CD14-positive monocyte (primary cell): ENCODE results near the gene KNDC1. TPM values are rescaled to one million over a fixed set of nuclear protein-coding genes. Genes with fewer than 3 reads are reported as not detected.

Experiments
- DNase-seq, 3 donors: peaks; one replicate each; pipeline ENCODE4 v3.0.0-alpha.2; 2011 to 2022
- H2AFZ ChIP-seq: 2 replicates; pipeline ENCODE4 v1.6.0; 2012; ENCODE audit warnings: mild to moderate bottlenecking, low read depth, low read length, inconsistent platforms; ENCODE audit not compliant: insufficient read depth, poor library complexity, severe bottlenecking
- H3K27ac ChIP-seq, 2 donors: 1 replicate in 1 of 2; 2 replicates in 1 of 2; pipeline ENCODE4 v1.5.1; 2012 to 2013; ENCODE audit warnings: low read length in 2 of 2, control low read depth in 1 of 2, inconsistent platforms in 1 of 2, low read depth in 1 of 2, mild to moderate bottlenecking in 1 of 2
- H3K27me3 ChIP-seq, 2 donors: one replicate each; pipeline versions ENCODE4 v1.6.0 to v1.6.1; 2011 to 2013; ENCODE audit warnings: low read length in 2 of 2; ENCODE audit not compliant: control insufficient read depth in 2 of 2, insufficient read depth in 2 of 2
- H3K36me3 ChIP-seq, 2 donors: replicated peaks in 1 of 2; 1 replicate in 1 of 2; 2 replicates in 1 of 2; pipeline versions ENCODE4 v1.5.1 to v1.6.1; 2012 to 2013; ENCODE audit warnings: low read length in 2 of 2, control low read depth in 1 of 2, inconsistent platforms in 1 of 2, mild to moderate bottlenecking in 1 of 2; ENCODE audit not compliant: insufficient read depth in 2 of 2, control insufficient read depth in 1 of 2
- H3K4me1 ChIP-seq, 2 donors: 1 replicate in 1 of 2; 2 replicates in 1 of 2; pipeline versions ENCODE4 v1.5.1 to v1.6.1; 2012 to 2013; ENCODE audit warnings: low read length in 2 of 2, control low read depth in 1 of 2, inconsistent platforms in 1 of 2, mild to moderate bottlenecking in 1 of 2, moderate library complexity in 1 of 2; ENCODE audit not compliant: insufficient read depth in 2 of 2, control insufficient read depth in 1 of 2
- H3K4me2 ChIP-seq: replicated peaks from 2 replicates; pipeline ENCODE3; 2012; ENCODE audit warnings: low read length, moderate library complexity, mild to moderate bottlenecking; ENCODE audit not compliant: poor library complexity, severe bottlenecking; ENCODE audit errors: extremely low read depth
- H3K4me3 ChIP-seq, 3 experiments: fragments of 200-600 bp in 1 of 3; sonication (generic) in 1 of 3; replicated peaks in 1 of 3; 1 replicate in 2 of 3; 2 replicates in 1 of 3; pipeline ENCODE4 v1.5.1; 2011 to 2013; ENCODE audit warnings: low read length in 3 of 3, mild to moderate bottlenecking in 3 of 3, control low read depth in 2 of 3, low read depth in 2 of 3, inconsistent platforms in 1 of 3, moderate library complexity in 1 of 3
- H3K79me2 ChIP-seq: 2 replicates; pipeline ENCODE4 v1.6.0; 2012; ENCODE audit warnings: mild to moderate bottlenecking, control low read depth, inconsistent platforms, low read length, moderate library complexity; ENCODE audit not compliant: insufficient read depth
- H3K9ac ChIP-seq: 2 replicates; pipeline ENCODE4 v1.6.0; 2017; ENCODE audit warnings: low read length, mild to moderate bottlenecking; ENCODE audit not compliant: insufficient read depth, poor library complexity, severe bottlenecking
- H3K9me3 ChIP-seq, 2 donors: replicated peaks in 1 of 2; 1 replicate in 1 of 2; 2 replicates in 1 of 2; pipeline versions ENCODE4 v1.5.1 to v1.6.1; 2012 to 2013; ENCODE audit warnings: low read length in 2 of 2, control low read depth in 1 of 2; ENCODE audit not compliant: control insufficient read depth in 1 of 2, insufficient read depth in 1 of 2
- H4K20me1 ChIP-seq: 2 replicates; pipeline ENCODE4 v1.6.0; 2012; ENCODE audit warnings: mild to moderate bottlenecking, low read length, control low read depth, moderate library complexity; ENCODE audit not compliant: insufficient read depth
- H3K27ac Mint-ChIP-seq, 7 donors: one replicate each; pipeline ENCODE4 v1.8.0; 2020; ENCODE audit warnings: mild to moderate bottlenecking in 7 of 7, mixed read lengths in 7 of 7, moderate library complexity in 6 of 7, inconsistent platforms in 2 of 7
- H3K27me3 Mint-ChIP-seq, 3 donors: one replicate each; pipeline ENCODE4 v1.8.0; 2021 to 2022; ENCODE audit warnings: low read depth in 3 of 3, mild to moderate bottlenecking in 3 of 3, mixed read lengths in 3 of 3, moderate library complexity in 3 of 3, inconsistent platforms in 1 of 3
- H3K36me3 Mint-ChIP-seq, 2 donors: one replicate each; pipeline ENCODE4 v1.8.0; 2020; ENCODE audit warnings: mixed read lengths in 2 of 2, inconsistent platforms in 1 of 2, mild to moderate bottlenecking in 1 of 2
- H3K4me1 Mint-ChIP-seq: one replicate; pipeline ENCODE4 v1.8.0; 2020; ENCODE audit warnings: mild to moderate bottlenecking, mixed read lengths
- H3K4me3 Mint-ChIP-seq, 2 donors: one replicate each; pipeline ENCODE4 v1.8.0; 2020; ENCODE audit warnings: mild to moderate bottlenecking in 2 of 2, mixed read lengths in 2 of 2, moderate library complexity in 1 of 2
- H3K9me3 Mint-ChIP-seq, 7 donors: one replicate each; pipeline ENCODE4 v1.8.0; 2020 to 2022; ENCODE audit warnings: mixed read lengths in 7 of 7, mild to moderate bottlenecking in 6 of 7, moderate library complexity in 6 of 7, inconsistent platforms in 2 of 7
- CTCF ChIP-seq: fragments of 200-600 bp; IDR thresholded peaks from one replicate; pipeline ENCODE4 v1.8.0; 2022; ENCODE audit warnings: antibody characterized with exemption, mild to moderate bottlenecking
- WGBS: methylation state at CpG from one replicate; pipeline ENCODE4 v1.1.5; 2013; ENCODE audit warnings: missing lambda C conversion rate; ENCODE audit not compliant: insufficient coverage; 5-methylcytosine and 5-hydroxymethylcytosine counted together
- intact Hi-C, 2 donors: fragments of 100-400 bp; cut with micrococcal nuclease; formaldehyde crosslinking; loops; one replicate each; pipeline versions ENCODE4 v1.15.0 to v1.15.1; 2023
- polyA plus RNA-seq, 3 donors: library from polyadenylated mRNA; depleted of rRNA in 1 of 3; unstranded in 2 of 3; stranded (reverse) in 1 of 3; fragments of 300-500 nt in 2 of 3; fragments of >200 nt in 1 of 3; fragmentation: Illumina TruSeq in 2 of 3; gene quantifications; 1 replicate in 2 of 3; 2 replicates in 1 of 3; pipeline ENCODE4 v1.2.3, GENCODE V29; 2012 to 2021

The KNDC1 gene
- polyA plus RNA-seq, 3 donors: 0.22 to 0.80 TPM; not detected in 1

GRCh38 chr10:133131734-133132472 lies 28.1 kb upstream of the KNDC1 start:
- Histone ChIP-seq H3K4me2 (no peak overlapping the region), H3K36me3 (no peaks in the 10 kb centered on the region), H3K4me3 (no peak overlapping the region), H3K27me3 (no peaks in the 10 kb centered on the region), H4K20me1 (no peaks in the 10 kb centered on the region), H3K4me1 (no peaks in the 10 kb centered on the region), H3K9ac (no peak overlapping the region), H2AFZ (no peak overlapping the region), H3K27ac (no peak overlapping the region), H3K9me3 (peaks cover 0 to 18% of the 10 kb centered on the region in 2 donors), H3K79me2 (no peaks in the 10 kb centered on the region)
- intact Hi-C loops: no loop called here
- no peak for DNase-seq
- peaks cover 0 to 3% (median 0%) of the 10 kb centered on the region in 3 donors for H3K27me3 Mint-ChIP-seq
- 83% methylated on average over 41 of the region's 41 CpGs for WGBS
- peaks cover 0 to 20% (median 3%) of the 10 kb centered on the region in 7 donors for H3K9me3 Mint-ChIP-seq
- peak overlapping the region in 1 of 7 donors; percentile 15 for H3K27ac Mint-ChIP-seq
- H3K4me1 Mint-ChIP-seq: no peaks in the 10 kb centered on the region
- H3K4me3 Mint-ChIP-seq: no peak overlapping the region
- no peaks in the 10 kb centered on the region for H3K36me3 Mint-ChIP-seq
- no peak for TF ChIP-seq CTCF

- intact Hi-C loops: no loop called here
- H3K9me3 Mint-ChIP-seq: peaks cover 0 to 17% (median 3%) of the 10 kb centered on the region in 7 donors
- Histone ChIP-seq H3K27ac (no peak overlapping the region), H4K20me1 (no peaks in the 10 kb centered on the region), H3K36me3 (no peaks in the 10 kb centered on the region), H3K79me2 (no peaks in the 10 kb centered on the region), H3K9ac (no peak overlapping the region), H3K4me3 (no peak overlapping the region), H2AFZ (no peak overlapping the region), H3K27me3 (no peaks in the 10 kb centered on the region), H3K9me3 (peaks cover 0 to 12% of the 10 kb centered on the region in 2 donors), H3K4me2 (no peak overlapping the region), H3K4me1 (no peaks in the 10 kb centered on the region)
- peaks cover 0 to 3% (median 0%) of the 10 kb centered on the region in 3 donors for H3K27me3 Mint-ChIP-seq
- no peaks in the 10 kb centered on the region for H3K36me3 Mint-ChIP-seq
- H3K4me3 Mint-ChIP-seq: no peak overlapping the region
- no peak for TF ChIP-seq CTCF
- no peak overlapping the region for H3K27ac Mint-ChIP-seq
- WGBS: 94% methylated on average over 26 of the region's 26 CpGs
- no peak for DNase-seq
- H3K4me1 Mint-ChIP-seq: no peaks in the 10 kb centered on the region
These were observed 27.3 kb upstream of the KNDC1 start for GRCh38 chr10:133132473-133133291.
